Measurements from ENCODE around the gene NUP58. TPM values are rescaled to one million over a fixed set of nuclear protein-coding genes. Genes with fewer than 3 reads are reported as not detected.

NUP58 gene
- total RNA-seq, 1 donor from 2014 or later, result 9.7 TPM

- no peaks in the 10 kb centered on the region for H3K36me3 ChIP-seq
Observed at GRCh38 chr13:25371875-25372283, 70.5 kb downstream of the NUP58 start, which contains the start of gene ATP8A2. TSS of gene ATP8A2 (plus strand) at chr13:25371974. CDS start at chr13:25372213, 239 bp downstream.

GRCh38 chr13:25372284-25373081, 71.1 kb downstream of the NUP58 start:
- Histone ChIP-seq H3K4me3 (peak overlapping the region; percentile 54 to 55), H3K4me1 (no peaks in the 10 kb centered on the region), H3K27me3 (peaks cover 6% of the 10 kb centered on the region), H3K36me3 (no peaks in the 10 kb centered on the region), H3K27ac (no peak overlapping the region), H3K9me3 (no peaks in the 10 kb centered on the region)
- no peak for DNase-seq (ENCODE audit: low spot score in 2 of 2)
- intact Hi-C loops (cut with DNase I), result no loop called here
- no peak for TF ChIP-seq CTCF (IDR thresholded peaks at IDR 0.05)

More at GRCh38 chr13:25371875-25372283, 70.5 kb downstream of the NUP58 start, which contains the start of gene ATP8A2:
- H3K4me1 ChIP-seq, result no peaks in the 10 kb centered on the region
- TF ChIP-seq CTCF (IDR thresholded peaks at IDR 0.05), result no peak
- peak within 1 kb of the TSS; percentile 54 to 55 for H3K4me3 ChIP-seq
- peaks cover 6% of the 10 kb centered on the region for H3K27me3 ChIP-seq
- intact Hi-C loops (cut with DNase I), result no loop called here
- H3K27ac ChIP-seq, result no peak within 1 kb of the TSS
- no peak for DNase-seq (ENCODE audit: low spot score in 2 of 2)
- H3K9me3 ChIP-seq, result no peaks in the 10 kb centered on the region

- Histone ChIP-seq H3K27me3 (peaks cover 6% of the 10 kb centered on the region), H3K36me3 (no peaks in the 10 kb centered on the region), H3K4me3 (no peak overlapping the region), H3K4me1 (no peaks in the 10 kb centered on the region), H3K27ac (no peak overlapping the region), H3K9me3 (no peaks in the 10 kb centered on the region)
- peak; percentile 30 to 55 (median 31) for TF ChIP-seq CTCF (IDR thresholded peaks at IDR 0.05)
- intact Hi-C loops (cut with DNase I), result no loop called here
- DNase-seq (ENCODE audit: low spot score in 2 of 2), result no peak
Observed at GRCh38 chr13:25375727-25376358, 74.4 kb downstream of the NUP58 start.

- no peak for DNase-seq (ENCODE audit: low spot score in 2 of 2)
- H3K36me3 ChIP-seq, result no peaks in the 10 kb centered on the region
- no peaks in the 10 kb centered on the region for H3K9me3 ChIP-seq
- no peak overlapping the region for H3K27ac ChIP-seq
- no peak overlapping the region for H3K4me3 ChIP-seq
- H3K27me3 ChIP-seq, result peaks cover 3% of the 10 kb centered on the region
- intact Hi-C loops (cut with DNase I), result no loop called here
- no peaks in the 10 kb centered on the region for H3K4me1 ChIP-seq
- no peak for TF ChIP-seq CTCF (IDR thresholded peaks at IDR 0.05)
Observed at GRCh38 chr13:25377244-25377962, 76.0 kb downstream of the NUP58 start.

GRCh38 chr13:25378528-25378927, 77.1 kb downstream of the NUP58 start:
- Histone ChIP-seq H3K4me1 (no peaks in the 10 kb centered on the region), H3K4me3 (no peak overlapping the region), H3K9me3 (no peaks in the 10 kb centered on the region), H3K36me3 (no peaks in the 10 kb centered on the region), H3K27me3 (no peaks in the 10 kb centered on the region), H3K27ac (no peak overlapping the region)
- intact Hi-C loops (cut with DNase I), result no loop called here
- no peak for DNase-seq (ENCODE audit: low spot score in 2 of 2)
- TF ChIP-seq CTCF (IDR thresholded peaks at IDR 0.05), result no peak
